Endodermal cell (in vitro differentiated cells): ENCODE data around the gene MPP3. TPM values are rescaled to one million over a fixed set of nuclear protein-coding genes. Genes with fewer than 3 reads are reported as not detected.
"Not testable (repeated sequence)": the region's sequence is repeated elsewhere in the genome, so short reads cannot be mapped to it uniquely, and the experiment has no call there.

Source experiments
- DNase-seq: peaks from one replicate; pipeline ENCODE4 v3.0.0-alpha.2; 2017
- H3K27ac ChIP-seq: 2 replicates; pipeline ENCODE4 v1.5.1; 2013; ENCODE audit warnings: mild to moderate bottlenecking, low read depth, low read length, moderate library complexity
- H3K27me3 ChIP-seq: 2 replicates; pipeline ENCODE4 v1.6.1; 2013; ENCODE audit warnings: mild to moderate bottlenecking, low read length, moderate library complexity; ENCODE audit not compliant: insufficient read depth, control insufficient read depth, poor library complexity, severe bottlenecking
- H3K36me3 ChIP-seq: 2 replicates; pipeline ENCODE4 v1.7.0; 2013; ENCODE audit warnings: mild to moderate bottlenecking, low read length, moderate library complexity; ENCODE audit not compliant: control insufficient read depth, insufficient read depth
- H3K4me1 ChIP-seq: one replicate; pipeline ENCODE4 v1.7.0; 2013; ENCODE audit warnings: low read length; ENCODE audit not compliant: control insufficient read depth, insufficient read depth
- H3K4me3 ChIP-seq: 2 replicates; pipeline ENCODE4 v1.5.1; 2013; ENCODE audit warnings: mild to moderate bottlenecking, low read length, moderate library complexity
- H3K9ac ChIP-seq: 2 replicates; pipeline ENCODE4 v1.6.1; 2013; ENCODE audit warnings: mild to moderate bottlenecking, low read length, moderate library complexity; ENCODE audit not compliant: poor library complexity, severe bottlenecking; ENCODE audit errors: extremely low read depth
- H3K9me3 ChIP-seq: 2 replicates; pipeline ENCODE4 v1.6.1; 2013; ENCODE audit warnings: mild to moderate bottlenecking, low read length, moderate library complexity; ENCODE audit not compliant: control insufficient read depth
- H3K27ac Mint-ChIP-seq: 2 replicates; pipeline ENCODE4 v1.8.0; 2020; ENCODE audit warnings: mixed read lengths
- H3K27me3 Mint-ChIP-seq: 2 replicates; pipeline ENCODE4 v1.8.0; 2021; ENCODE audit warnings: mild to moderate bottlenecking, mixed read lengths; ENCODE audit not compliant: insufficient read depth
- H3K36me3 Mint-ChIP-seq: 2 replicates; pipeline ENCODE4 v1.8.0; 2020; ENCODE audit warnings: low read depth, mixed read lengths
- H3K4me1 Mint-ChIP-seq: 2 replicates; pipeline ENCODE4 v1.8.0; 2020; ENCODE audit warnings: mixed read lengths
- H3K4me3 Mint-ChIP-seq: 2 replicates; pipeline ENCODE4 v1.8.0; 2020; ENCODE audit warnings: mild to moderate bottlenecking, moderate library complexity, mixed read lengths
- H3K9me3 Mint-ChIP-seq: 2 replicates; pipeline ENCODE4 v1.8.0; 2020; ENCODE audit warnings: mild to moderate bottlenecking, mixed read lengths
- WGBS, 2 experiments: methylation state at CpG; one replicate each; pipeline versions ENCODE4 v1.1.5 to v1.1.7; 2013; ENCODE audit warnings: missing lambda C conversion rate in 2 of 2, mixed read lengths in 1 of 2; ENCODE audit not compliant: insufficient coverage in 1 of 2, insufficient read length in 1 of 2; 5-methylcytosine and 5-hydroxymethylcytosine counted together
- total RNA-seq, 2 donors: library from RNA; stranded (reverse); fragmentation: NEBNext Ultra II Directional in 1 of 2; extraction: Animal tissue kit (Norgen Biotek cat#: 25700) in 1 of 2; gene quantifications; 2 replicates in 1 of 2; 3 replicates in 1 of 2; pipeline ENCODE4 v1.2.1, GENCODE V29; 2021
- TF ChIP-seq, protein P1 (sequence below): fragments of 200-600 bp; sonication (generic); conservative IDR thresholded peaks from 2 replicates; pipeline ENCODE4 v1.5.0; 2021; ENCODE audit warnings: antibody characterized with exemption, mild to moderate bottlenecking

The MPP3 gene
- total RNA-seq, 2 donors from 2014 or later = 5.8 to 6.8 TPM

DNA sequence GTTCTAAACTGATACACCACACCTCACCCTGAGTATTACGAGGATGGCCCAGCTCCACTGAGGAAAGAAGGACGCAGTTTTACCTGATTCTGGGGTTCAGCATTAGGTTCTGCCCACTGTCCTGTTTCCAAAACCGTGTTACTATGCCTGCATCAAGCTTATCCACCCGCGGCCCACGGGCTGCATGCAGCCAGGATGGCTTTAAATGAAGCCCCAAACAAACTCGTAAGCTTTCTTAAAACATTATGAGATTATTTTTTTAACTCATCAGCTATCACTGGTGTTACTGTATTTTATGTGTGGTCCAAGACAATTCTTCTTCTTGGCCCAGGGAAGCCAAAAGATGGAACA is 10.0 kb upstream of the MPP3 start:
- no peak for DNase-seq

DNA sequence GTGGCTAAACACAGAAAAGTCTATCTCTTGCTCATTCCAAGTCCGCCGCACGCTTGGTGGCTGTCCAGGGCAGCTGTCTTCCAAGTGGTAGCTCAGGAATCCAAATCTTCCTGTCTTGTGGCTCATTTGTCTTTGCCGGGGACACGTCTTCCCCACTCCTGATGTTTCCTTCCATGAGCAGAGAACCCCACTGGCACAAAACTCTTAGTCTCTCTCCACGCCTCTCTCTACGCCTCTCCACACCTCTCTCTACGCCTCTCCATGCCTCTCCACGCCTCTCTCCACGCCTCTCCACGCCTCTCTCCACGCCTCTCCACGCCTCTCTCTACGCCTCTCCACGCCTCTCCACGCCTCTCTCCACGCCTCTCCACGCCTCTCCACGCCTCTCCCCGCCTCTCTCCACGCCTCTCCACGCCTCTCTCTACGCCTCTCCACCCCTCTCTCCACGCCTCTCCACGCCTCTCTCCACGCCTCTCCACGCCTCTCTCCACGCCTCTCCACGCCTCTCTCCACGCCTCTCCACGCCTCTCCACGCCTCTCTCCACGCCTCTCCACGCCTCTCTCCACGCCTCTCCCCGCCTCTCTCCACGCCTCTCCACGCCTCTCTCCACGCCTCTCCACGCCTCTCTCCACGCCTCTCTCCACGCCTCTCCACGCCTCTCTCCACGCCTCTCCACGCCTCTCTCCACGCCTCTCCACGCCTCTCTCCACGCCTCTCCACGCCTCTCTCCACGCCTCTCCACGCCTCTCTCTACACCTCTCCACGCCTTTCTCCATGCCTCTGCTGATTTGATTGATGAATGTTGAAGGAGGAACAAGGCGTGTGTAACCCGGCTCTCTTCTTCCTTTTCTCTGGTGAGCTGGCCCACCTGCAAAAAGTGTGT is 9.4 kb upstream of the MPP3 start:
- H3K4me3 Mint-ChIP-seq, H3K36me3 Mint-ChIP-seq, DNase-seq, H3K27me3 Mint-ChIP-seq, H3K27ac Mint-ChIP-seq, H3K9me3 Mint-ChIP-seq, H3K4me1 Mint-ChIP-seq, H3K27me3 ChIP-seq, H3K9ac ChIP-seq, H3K9me3 ChIP-seq, H3K36me3 ChIP-seq, H3K4me3 ChIP-seq, H3K27ac ChIP-seq, H3K4me1 ChIP-seq: not testable (repeated sequence)
- WGBS, 2 experiments = 95 to 98% methylated on average over 13 to 14 of the region's 54 CpGs

More for the DNA sequence above, 10.0 kb upstream of the MPP3 start:
- no peaks in the 10 kb centered on the region for H3K36me3 Mint-ChIP-seq
- H3K27me3 Mint-ChIP-seq = peaks cover 10% of the 10 kb centered on the region
- H3K36me3 ChIP-seq = no peaks in the 10 kb centered on the region
- H3K27ac Mint-ChIP-seq = no peak overlapping the region
- TF ChIP-seq, protein P1, sequence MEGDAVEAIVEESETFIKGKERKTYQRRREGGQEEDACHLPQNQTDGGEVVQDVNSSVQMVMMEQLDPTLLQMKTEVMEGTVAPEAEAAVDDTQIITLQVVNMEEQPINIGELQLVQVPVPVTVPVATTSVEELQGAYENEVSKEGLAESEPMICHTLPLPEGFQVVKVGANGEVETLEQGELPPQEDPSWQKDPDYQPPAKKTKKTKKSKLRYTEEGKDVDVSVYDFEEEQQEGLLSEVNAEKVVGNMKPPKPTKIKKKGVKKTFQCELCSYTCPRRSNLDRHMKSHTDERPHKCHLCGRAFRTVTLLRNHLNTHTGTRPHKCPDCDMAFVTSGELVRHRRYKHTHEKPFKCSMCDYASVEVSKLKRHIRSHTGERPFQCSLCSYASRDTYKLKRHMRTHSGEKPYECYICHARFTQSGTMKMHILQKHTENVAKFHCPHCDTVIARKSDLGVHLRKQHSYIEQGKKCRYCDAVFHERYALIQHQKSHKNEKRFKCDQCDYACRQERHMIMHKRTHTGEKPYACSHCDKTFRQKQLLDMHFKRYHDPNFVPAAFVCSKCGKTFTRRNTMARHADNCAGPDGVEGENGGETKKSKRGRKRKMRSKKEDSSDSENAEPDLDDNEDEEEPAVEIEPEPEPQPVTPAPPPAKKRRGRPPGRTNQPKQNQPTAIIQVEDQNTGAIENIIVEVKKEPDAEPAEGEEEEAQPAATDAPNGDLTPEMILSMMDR = no peak
- H3K9me3 ChIP-seq = no peaks in the 10 kb centered on the region
- H3K27me3 ChIP-seq = no peaks in the 10 kb centered on the region
- H3K9ac ChIP-seq = no peak overlapping the region
- H3K4me1 ChIP-seq = no peaks in the 10 kb centered on the region
- H3K27ac ChIP-seq = no peak overlapping the region
- no peaks in the 10 kb centered on the region for H3K9me3 Mint-ChIP-seq
- WGBS, 2 experiments = 78 to 86% methylated on average over 3 to 7 of the region's 7 CpGs
- no peak overlapping the region for H3K4me3 ChIP-seq
- H3K4me3 Mint-ChIP-seq = no peak overlapping the region
- H3K4me1 Mint-ChIP-seq = no peaks in the 10 kb centered on the region

DNA sequence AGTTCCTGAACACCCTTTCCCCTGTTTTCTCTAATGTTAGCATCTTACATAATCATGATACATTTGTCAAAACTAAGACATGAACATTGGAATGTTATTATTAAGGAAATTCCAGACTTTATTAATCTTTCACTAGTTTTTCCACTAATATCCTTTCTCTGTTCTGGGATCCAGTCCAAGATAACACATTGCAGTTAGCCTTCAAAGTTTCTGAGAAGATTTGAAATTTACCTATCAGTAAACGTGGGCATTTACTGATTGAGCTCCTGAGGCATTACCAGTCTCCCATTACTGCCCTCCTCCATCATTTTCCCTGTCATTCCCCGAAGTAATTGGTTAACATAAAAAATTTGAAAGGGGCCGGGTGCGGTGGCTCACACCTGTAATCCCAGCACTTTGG is 8.3 kb upstream of the MPP3 start:
- Mint-ChIP-seq H3K4me1 (no peaks in the 10 kb centered on the region), H3K27ac (no peak overlapping the region), H3K27me3 (peaks cover 7% of the 10 kb centered on the region), H3K9me3 (no peaks in the 10 kb centered on the region), H3K36me3 (no peaks in the 10 kb centered on the region), H3K4me3 (no peak overlapping the region)
- Histone ChIP-seq H3K9me3 (no peaks in the 10 kb centered on the region), H3K9ac (no peak overlapping the region), H3K4me1 (no peaks in the 10 kb centered on the region), H3K36me3 (no peaks in the 10 kb centered on the region), H3K27me3 (no peaks in the 10 kb centered on the region), H3K27ac (no peak overlapping the region), H3K4me3 (no peak overlapping the region)
- TF ChIP-seq, protein P1 = no peak
- no peak for DNase-seq
- WGBS, 2 experiments = 83 to 88% methylated on average over 3 to 4 of the region's 4 CpGs
